KG1 (cell line): ENCODE results near the gene TRPV4.
A peak's percentile ranks its signal among the peaks of the same experiment; 100 is the strongest.
"Not testable (repeated sequence)": the region's sequence is repeated elsewhere in the genome, so short reads cannot be mapped to it uniquely, and the experiment has no call there.

Experiments used
- DNase-seq: peaks from one replicate; lab custom pipeline; 2025; lab: John Stamatoyannopoulos, UW

Gene TRPV4

DNA sequence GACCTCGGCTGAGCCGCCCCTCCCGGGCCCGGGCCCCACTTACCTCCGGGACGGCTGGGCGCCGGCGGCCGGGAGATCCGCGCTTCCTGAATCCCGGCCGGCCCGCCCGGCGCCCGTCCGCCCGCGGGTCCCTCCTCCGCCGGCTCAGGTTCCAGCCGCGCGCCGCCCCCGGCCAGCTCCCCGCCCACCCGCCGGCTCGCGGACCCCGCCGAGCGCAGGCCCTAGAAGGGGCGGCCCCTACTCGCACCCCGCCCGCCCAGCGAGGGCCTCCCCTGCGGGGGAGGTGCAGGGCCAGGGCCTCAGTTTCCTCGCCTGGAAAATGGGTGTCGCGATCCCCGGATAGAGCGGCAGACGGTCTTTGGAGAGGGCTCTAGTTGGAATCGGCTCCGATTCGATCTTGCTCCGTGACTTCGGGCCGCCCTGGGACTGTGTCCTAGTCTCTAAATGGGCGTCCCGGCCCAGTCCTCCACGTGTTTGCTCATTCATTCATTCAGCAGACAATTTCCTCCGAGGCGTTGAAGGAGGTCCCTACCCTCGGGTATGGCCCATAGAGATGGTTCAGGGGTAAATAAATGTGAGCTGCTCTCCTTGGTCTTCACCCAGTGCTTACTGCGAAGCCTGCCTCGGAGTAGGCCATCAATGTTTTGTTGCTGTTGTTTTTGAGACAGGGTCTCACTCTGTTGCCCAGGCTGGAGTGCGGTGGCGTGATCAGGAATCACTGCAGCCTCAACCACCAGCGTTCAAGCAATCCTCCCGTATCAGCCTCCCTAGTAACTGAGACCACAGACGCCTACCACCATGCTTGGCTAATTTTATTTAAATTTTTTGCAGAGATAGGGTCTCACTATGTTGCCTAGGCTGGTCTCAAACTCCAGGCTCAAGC lies at the start of gene TRPV4:
TSS of gene TRPV4 (minus strand) at position 92 of the 883 bp plus-strand sequence. CDS start 18,602 bp downstream, outside the sequence.
- DNase-seq: no peak

DNA sequence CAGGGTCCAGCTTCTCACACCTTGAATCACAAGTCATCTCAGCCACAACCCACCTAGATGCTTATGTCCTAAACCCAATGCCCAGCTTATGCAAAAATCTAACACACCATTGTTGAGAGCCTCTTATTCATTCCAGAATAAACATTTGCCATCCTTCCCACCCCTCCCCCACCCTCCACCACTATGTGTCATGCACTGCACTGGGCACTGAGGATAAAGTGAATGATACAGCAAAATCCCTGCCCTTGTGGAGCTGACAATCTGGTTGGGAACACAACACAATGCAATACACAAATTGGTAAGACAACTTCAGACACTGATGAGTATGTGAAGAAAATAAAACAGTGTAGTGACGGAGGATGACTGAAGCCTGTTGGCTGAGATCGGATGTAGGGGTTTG lies 48.6 kb upstream of the TRPV4 start:
- DNase-seq: no peak

DNA sequence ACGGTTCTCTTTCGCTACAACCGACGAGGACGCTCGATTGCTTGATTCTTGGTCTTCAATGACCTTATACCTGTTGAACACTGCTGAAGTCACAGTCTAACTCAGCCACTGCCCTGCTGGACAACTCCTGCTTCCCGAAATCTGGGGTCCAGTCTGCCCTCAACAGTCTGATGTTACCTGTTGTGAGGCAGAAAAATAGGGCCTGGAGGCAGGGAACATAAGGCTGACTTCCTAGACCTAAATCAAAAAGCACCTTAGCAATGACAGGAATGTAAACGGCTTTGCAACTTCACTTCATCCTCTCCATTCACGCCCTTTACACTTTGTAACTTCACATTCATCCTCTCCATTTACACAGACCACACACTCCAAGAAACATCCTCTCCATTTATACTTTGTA lies 47.7 kb upstream of the TRPV4 start:
- DNase-seq: no peak

DNA sequence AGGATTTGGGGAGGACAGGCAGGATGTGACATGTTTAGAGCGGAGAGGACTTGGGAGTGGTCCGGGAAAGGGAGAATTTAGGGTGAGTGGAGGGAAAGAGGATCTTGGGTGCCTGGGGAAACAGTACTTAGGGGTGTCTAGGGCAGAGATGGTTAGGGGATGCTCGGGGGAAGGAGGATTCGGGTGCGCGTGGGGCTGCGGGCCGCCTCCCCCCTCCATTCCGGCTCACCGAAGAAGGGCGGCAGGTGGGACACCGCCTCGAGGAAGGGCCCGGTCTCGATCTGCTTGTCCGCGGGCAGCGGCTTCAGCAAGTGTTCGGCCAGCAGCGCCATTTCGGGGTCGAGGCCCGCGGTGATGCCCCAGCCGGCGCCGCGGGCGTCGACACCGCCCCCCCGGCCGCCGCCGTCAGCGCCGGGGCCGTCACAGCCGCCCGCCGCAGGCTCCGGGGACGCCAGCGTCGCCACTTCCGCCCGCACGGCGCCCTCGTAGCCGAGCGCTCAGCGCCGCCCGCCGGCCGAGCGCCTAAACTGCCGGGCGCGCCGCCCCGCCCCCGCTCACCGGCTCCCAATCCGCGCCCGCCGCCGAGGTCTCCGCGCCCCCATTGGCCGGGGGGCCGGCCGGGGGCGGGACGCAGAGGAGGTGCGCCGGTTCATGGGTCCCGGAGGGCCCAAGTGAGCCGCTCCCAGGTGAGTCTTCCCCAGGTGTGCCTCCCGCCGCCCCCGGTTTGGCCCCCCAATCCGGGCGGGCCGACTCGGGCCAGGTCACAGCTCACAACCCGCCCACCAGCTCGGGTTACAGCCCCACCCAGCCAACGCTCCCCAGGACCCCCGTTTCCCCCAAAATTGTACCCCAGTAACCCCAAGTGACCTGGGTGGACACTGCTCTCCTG lies 47.1 kb upstream of the TRPV4 start, which contains the start of gene GLTP:
TSS of gene GLTP (minus strand) at position 499 of the 889 bp plus-strand sequence. CDS start at position 332, 167 bp downstream.
- peak; percentile 47 for DNase-seq

DNA sequence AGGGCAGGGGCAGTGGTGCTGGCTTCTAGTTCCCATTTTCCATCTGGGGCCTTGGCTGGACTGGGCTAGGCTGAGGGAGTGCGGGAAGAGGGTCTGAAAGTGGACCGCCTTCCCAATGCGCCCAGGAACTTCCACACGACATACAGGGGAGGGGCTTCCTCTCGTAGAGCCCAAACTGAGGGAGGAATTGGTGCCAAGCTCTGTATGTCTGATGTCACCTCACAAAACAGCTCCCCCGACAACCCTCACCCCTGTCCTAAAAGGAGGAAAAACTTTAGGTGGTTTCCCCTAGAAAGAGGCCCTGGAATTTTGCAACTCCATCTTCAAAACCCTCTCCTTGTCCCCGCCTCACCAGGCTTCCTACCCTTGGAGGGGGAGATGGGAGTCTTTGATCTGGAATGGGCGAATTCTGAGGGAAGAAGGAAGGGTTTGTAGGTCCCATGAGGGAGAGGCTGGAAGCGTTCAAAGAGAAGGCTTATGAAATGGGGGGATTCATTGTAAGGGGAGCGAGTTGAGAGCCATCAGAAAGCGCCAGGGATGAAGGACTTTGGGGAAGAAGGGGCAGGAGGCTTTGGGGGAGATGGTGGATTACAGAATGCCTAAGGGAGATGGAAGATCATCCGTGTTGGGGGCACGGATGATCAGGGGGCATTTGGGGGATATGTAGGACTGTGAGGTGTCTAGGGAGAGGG lies 46.3 kb upstream of the TRPV4 start:
- DNase-seq: no peak

DNA sequence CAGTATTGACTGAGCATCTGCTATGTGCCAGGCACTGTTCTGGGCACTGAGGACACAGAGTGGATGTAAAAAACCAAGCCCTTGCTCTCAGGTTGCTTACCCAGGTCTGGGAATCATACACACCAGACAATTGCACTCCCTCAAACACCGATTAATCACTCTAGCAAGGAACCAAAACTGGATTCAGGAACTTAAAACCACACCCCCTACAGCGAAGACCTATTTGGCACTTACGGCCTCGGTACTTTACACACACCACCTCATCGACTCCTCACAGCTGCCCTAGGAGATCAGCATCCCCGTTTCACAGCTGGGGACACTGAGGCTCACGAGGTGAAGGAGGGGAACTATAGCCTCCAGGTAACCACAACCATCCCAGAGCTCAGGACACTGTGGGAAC lies 45.6 kb upstream of the TRPV4 start:
- no peak for DNase-seq

DNA sequence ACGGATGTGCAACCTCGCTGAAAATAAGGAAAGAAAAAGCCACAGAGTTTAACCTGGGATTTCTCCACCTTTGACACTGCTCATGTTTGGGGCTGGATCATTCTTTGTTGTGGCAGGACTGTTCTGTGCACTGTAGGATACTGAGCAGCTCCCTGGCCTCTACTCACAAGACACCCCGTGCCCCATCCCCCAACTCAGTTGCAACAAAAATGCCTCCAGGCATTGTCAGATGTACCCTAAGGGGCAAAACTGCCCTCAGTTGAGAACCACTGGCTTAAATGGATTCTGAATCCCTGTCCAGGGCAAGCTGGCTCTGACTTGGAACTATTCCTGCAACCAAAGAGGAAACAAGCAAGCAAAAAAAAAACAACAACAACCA lies 45.0 kb upstream of the TRPV4 start:
- no peak for DNase-seq

DNA sequence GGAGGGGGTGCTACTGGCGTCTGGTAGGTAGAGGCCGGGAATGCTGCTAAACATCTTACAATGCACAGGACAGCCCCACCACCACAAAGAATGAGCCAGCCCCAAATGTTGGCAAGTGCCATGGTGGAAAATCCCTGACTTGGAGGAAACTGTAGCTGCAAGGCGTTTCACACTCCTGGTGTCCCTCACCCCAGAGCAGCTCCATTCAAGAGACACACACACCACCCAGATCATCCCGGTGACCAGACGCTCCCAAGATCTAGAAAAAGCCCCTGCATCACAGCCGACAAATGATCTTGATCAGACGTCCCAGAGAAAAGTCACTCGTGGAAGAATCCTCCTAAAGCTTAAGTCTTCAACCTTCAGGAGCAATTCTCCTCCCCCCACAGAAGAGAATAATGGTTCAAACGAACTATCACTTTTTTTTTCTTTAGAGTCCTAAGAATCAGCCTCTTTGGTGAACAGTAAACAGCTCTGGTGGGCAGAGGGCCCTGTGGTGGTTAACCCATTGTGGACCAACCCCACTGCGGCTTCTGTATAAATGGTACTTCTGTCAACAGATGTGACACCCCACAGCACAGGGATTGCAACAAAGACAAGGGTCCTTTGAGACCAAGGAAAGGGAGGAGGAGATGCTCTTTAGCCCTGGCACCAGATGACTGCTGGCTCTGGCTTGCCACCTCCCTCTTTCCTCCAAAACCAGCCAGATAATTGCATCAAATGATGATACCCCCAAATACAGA lies 44.5 kb upstream of the TRPV4 start:
- no peak for DNase-seq

DNA sequence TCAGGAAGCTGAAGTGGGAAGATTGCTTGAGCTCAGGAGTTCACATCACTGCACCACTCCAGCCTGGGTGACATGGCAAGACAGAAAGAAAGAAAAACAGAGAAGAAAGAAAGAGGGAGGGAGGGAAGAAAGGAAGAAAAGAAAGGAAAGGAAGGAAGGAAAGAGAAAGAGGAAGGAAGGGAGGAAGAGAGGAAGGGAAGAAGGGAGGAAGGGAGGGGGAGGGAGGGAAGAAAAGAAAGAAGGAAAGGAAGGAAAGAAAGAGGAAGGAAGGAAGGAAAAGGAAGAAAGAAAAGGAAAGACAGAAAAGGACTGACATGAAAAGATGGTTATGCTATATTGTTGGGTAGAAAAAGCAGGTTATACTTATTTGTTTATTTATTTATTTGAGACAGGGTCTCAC lies 43.2 kb upstream of the TRPV4 start:
- DNase-seq: no peak

DNA sequence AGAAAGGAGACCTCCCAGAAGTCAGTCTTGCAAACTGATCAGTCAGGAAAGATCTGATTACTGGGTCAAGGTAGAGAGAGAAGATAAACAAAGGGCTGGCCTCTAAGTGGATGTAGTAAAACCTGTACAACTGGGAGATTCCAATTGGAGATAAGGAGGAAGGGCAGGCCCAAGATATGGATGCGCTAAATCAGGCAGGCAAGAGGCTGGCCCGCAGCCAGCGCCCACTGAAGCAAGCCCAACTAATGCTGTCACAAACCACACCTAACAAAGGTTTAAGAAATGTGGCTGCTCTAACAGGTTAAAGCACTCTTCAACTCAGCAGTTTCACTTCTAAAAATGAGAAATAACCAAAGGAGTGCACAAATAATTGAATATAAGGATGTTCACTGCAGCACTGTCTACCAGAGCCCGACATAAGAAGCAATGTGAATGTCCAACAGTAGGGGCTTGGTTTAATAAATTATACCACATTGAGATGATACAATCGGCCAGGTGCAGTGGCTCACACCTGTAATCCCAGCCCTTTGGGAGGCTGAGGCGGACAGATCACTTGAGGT lies 42.5 kb upstream of the TRPV4 start:
- no peak for DNase-seq

DNA sequence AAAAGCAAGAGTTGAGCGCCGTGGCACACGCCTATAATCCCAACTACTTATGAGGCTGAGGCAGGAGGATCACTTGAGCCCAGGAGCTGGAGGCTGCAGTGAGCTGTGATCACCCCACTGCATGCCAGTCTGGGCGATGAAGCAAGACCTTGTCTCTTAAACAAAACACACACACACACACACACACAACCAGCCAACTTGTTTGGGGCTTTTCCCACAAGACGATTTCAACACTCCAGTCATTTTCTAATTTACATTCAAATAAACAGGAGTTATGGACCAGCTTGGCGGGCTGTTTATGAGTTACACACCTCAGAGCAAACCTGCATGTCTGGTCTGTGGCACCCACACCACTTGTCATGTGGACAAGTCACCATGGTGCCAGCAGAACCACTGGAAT lies 40.5 kb upstream of the TRPV4 start:
- no peak for DNase-seq

DNA sequence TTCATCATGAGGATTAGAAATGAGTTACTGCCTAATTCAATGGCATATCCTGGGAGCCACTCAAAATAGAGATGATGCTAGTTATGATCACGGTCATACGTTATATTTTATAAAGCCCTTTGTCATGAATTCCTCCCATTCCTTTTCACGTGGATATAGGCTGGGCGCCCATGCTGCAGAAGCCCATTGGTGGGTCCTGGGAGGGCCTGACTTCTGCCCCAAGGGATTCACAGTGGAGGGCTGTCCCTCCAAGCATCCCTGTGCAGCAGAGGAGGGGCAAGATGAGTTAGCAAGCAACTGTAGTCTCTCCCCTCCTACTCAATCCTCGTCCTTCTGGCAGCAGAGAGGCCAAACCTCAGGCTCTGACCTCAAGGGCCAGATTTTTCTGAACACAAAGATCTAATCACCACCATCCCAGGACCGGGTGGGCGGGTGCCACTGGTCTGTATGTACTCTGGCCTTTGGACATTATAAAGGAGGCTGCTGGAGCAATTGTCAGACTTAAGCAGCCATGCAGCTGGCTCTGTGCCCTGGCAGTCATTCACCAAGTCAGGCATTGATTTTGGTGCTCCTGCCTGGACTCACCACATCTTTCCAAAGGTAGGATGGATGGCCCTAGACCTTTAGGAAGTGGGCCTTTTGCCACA lies 38.6 kb upstream of the TRPV4 start:
- DNase-seq: no peak

DNA sequence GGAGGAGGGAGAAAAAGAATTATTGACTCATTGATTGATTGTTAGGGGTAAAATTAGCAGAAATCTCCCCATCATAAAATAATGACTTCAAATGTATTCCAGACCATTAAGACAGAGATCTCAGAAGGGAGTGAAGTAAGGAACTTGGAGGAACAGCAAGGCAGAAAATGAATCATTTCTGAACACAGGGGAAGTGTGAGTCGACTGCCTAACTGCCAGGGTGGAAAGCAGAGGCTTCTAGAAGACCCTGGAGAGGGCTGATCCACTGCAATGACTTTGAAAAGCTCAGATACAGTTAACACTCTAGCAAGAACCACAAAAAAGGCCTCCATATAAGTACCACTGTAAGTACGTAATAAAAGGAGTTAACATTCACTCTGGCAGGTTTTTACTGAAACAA lies 37.5 kb upstream of the TRPV4 start:
- DNase-seq: no peak

DNA sequence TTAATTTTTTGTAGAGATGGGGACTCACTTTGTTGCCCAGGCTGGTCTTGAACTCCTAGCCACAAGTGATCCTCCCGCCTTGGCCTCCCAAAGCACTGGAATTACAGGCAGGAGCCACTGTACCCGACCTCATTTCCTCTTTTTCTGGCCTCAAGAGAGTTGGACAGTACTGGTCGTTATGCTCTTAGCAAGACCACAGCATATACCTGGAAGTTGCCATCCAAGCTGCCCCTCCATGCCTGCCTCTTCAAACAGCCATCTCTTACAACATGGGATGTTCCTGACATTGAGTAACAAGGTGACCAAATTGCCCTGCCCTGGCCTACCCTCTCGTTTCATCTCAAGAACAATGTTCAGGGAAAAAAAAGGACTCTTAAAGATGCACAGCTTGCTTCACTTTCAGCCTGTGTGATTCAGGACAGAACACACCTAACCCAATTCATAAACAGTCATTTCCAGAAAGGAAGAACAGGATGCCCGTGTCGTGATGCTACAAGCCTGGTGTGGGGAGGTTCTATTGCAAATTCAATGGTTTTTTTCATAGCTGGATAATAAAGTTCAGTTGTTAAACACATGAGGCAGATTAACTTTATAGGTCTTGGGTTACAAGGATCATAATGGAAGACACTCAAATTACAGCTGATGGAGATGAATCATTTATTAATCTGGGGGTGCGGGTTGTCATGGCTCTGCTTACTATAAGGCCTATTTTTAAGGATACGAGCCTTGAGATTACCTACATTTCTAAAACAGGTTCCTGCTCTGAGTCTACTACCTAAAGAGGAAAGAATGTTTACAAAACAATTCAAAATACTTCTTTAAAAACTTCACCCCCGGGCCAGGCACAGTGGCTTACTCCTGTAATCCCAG lies 35.2 kb upstream of the TRPV4 start:
- DNase-seq: no peak

DNA sequence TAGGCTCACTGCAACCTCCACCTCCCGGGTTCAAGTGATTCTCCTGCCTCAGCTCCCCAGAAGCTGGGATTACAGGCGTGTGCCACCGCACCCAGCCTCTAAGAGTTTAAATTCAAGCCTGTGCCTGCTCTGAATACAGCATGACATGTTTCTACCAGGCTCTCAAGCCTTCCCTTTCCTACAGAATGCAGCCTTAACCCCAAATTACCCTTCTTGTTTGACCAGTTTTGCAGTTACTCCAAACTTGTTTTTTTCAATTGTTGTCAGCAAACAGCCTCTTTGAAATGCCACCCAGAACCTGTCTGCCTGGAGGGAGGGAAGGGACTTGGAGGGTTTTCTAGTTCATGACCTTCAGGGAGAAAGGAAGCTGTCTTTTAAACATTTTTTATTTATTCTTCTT lies 31.7 kb upstream of the TRPV4 start:
- DNase-seq: no peak

DNA sequence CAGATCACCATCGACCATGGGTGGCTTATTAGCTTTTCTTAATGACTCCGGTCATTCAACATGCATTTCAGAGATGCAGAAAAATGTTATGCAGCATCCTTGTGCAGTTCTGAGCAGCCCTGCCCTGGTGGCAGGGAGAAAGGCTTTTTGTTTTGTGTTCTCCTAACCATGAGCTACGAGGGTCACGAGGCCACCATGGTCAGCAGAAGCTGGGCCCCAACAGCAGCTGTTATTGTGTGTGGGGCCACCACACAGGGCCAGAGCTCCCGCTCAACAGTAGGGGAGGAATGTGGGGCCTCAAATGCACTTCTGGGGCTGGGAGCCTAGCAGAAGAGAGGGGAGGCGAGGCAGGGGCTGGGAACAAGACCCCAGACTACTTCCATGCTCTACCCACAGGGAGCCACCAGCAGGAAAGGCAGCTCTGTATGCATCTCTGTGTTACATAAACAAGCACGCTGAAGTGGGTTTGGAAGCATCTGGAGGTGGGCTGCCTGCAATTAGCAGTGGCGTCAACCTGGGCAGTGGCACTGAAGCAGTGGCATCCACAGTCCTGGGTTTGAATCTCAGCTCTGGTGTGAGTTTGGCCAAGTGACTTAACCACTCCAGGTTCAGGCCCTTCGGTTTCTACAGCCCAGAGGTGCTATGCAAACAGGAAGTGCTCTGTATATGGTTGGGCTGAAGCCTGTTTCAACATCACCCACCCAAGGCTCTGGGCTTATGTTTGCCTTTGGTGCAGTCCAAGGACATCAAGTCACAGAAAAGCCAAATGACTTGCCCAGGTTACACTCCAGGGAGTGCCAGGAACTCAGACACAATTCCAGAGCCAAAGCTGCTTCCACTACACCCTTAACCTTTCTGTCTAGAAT lies 30.9 kb upstream of the TRPV4 start:
- DNase-seq: no peak

DNA sequence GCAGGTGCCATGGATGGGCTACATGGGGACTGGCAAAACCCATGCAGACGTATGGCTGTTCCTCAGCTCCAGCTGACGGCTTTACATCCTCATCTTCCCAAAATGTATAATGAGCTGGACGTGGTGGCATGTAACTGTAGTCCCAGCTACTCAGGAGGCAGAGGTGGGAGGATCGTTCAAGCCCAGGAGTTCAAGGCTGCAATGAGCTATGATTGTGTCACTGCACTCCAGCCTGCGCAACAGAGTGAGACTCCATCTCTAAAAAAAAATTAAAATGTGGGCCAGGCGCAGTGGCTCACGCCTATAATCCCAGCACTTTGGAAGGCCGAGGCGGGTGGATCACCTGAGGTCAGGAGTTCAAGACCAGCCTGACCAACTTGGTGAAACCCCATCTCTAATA lies 29.3 kb upstream of the TRPV4 start:
- not testable (repeated sequence) for DNase-seq

DNA sequence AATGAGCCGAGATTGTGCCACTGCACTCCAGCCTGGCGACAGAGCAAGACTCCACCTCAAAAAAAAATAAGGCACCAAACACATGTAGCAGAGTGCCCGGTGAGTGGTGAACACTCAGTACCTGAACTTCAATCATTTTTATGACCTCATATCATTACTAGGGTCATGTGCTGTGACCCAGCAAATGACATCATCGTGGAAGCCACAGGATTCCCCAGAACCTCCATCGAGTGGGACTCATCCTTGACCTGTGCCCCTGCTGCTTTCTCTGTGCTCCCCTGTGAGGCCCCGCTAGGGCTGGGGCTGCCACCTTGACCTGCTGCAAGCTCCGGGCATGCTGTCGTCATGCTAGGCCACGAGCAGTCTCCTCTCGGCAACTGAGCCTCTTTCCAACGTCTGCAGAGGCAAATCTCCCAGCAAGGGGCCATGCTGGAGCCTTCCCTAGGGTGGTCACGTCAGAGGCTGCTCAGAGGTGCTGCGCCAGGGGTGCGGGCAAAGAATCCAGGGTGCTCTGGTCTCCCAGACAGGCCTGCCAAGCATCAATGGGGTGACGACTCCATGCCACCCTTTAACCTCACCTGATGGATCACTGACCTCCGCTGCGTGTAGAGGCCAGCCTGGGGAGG lies 28.6 kb upstream of the TRPV4 start:
- DNase-seq: no peak
